ENCODE results near the gene ECE1.

- no peak for TF ChIP-seq POLR2AphosphoS5 (IDR thresholded peaks at IDR 0.05; ENCODE audit: low read depth, low read length)
- no peak for TF ChIP-seq POLR2A (IDR thresholded peaks at IDR 0.05; ENCODE audit: low read depth, low read length)
- TF ChIP-seq PAX5 (IDR thresholded peaks at IDR 0.05; ENCODE audit: insufficient read depth, low read length, severe bottlenecking), result no peak
- TF ChIP-seq SPI1 (IDR thresholded peaks at IDR 0.05; ENCODE audit: low read depth, low read length), result no peak
- no peak for TF ChIP-seq TAF1 (IDR thresholded peaks at IDR 0.05; ENCODE audit: low read depth, low read length)
Observed at GRCh38 chr1:21272540-21272939, 17.7 kb downstream of the ECE1 start.
